Osteocyte (in vitro differentiated cells): ENCODE data around the gene OTUB1. TPM values are rescaled to one million over a fixed set of nuclear protein-coding genes. Genes with fewer than 3 reads are reported as not detected.

Source experiments
- DNase-seq: peaks from one replicate; pipeline ENCODE4 v3.0.0; 2021; ENCODE audit warnings: mixed read lengths; ENCODE audit not compliant: unreplicated experiment; ENCODE audit errors: extremely low spot score
- H3K27ac Mint-ChIP-seq: one replicate; pipeline ENCODE4 v1.8.0; 2021; ENCODE audit warnings: mild to moderate bottlenecking, mixed read lengths; ENCODE audit not compliant: unreplicated experiment
- H3K27me3 Mint-ChIP-seq: one replicate; pipeline ENCODE4 v1.8.0; 2021; ENCODE audit warnings: mixed read lengths; ENCODE audit not compliant: unreplicated experiment
- H3K36me3 Mint-ChIP-seq: one replicate; pipeline ENCODE4 v1.8.0; 2021; ENCODE audit warnings: mixed read lengths; ENCODE audit not compliant: unreplicated experiment
- H3K4me1 Mint-ChIP-seq: one replicate; pipeline ENCODE4 v1.8.0; 2021; ENCODE audit warnings: mixed read lengths; ENCODE audit not compliant: unreplicated experiment
- H3K4me3 Mint-ChIP-seq: one replicate; pipeline ENCODE4 v1.8.0; 2021; ENCODE audit warnings: mild to moderate bottlenecking, moderate library complexity, mixed read lengths; ENCODE audit not compliant: unreplicated experiment
- H3K9me3 Mint-ChIP-seq: one replicate; pipeline ENCODE4 v1.8.0; 2021; ENCODE audit warnings: mixed read lengths; ENCODE audit not compliant: unreplicated experiment
- CTCF ChIP-seq: fragments of 200-600 bp; sonication (generic); IDR thresholded peaks from 2 replicates; pipeline ENCODE4 v1.5.0; 2021; ENCODE audit warnings: antibody characterized with exemption, mild to moderate bottlenecking, moderate library complexity
- total RNA-seq: library from RNA; stranded (reverse); gene quantifications from 2 replicates; pipeline ENCODE4 v1.2.1, GENCODE V29; 2021

Gene OTUB1
- total RNA-seq, 1 donor from 2014 or later, result 71.4 TPM

GRCh38 chr11:63993100-63993499, 6.9 kb downstream of the OTUB1 start:
- Mint-ChIP-seq H3K4me1 (peaks cover 3% of the 10 kb centered on the region), H3K27ac (no peak overlapping the region), H3K9me3 (no peaks in the 10 kb centered on the region), H3K4me3 (no peak overlapping the region), H3K27me3 (no peaks in the 10 kb centered on the region), H3K36me3 (peaks cover 25% of the 10 kb centered on the region)
- TF ChIP-seq CTCF, result no peak
- DNase-seq, result no peak

- Mint-ChIP-seq H3K27me3 (no peaks in the 10 kb centered on the region), H3K4me1 (no peaks in the 10 kb centered on the region), H3K36me3 (peaks cover 19% of the 10 kb centered on the region), H3K9me3 (no peaks in the 10 kb centered on the region), H3K27ac (no peak overlapping the region), H3K4me3 (no peak overlapping the region)
- no peak for DNase-seq
- TF ChIP-seq CTCF, result no peak
Observed at GRCh38 chr11:63993993-63994392, 7.8 kb downstream of the OTUB1 start.

- H3K36me3 Mint-ChIP-seq, result peaks cover 9% of the 10 kb centered on the region
- H3K4me1 Mint-ChIP-seq, result peaks cover 5% of the 10 kb centered on the region
- no peak for DNase-seq
- no peak overlapping the region for H3K4me3 Mint-ChIP-seq
- no peak overlapping the region for H3K27ac Mint-ChIP-seq
- H3K9me3 Mint-ChIP-seq, result no peaks in the 10 kb centered on the region
- no peak for TF ChIP-seq CTCF
- H3K27me3 Mint-ChIP-seq, result no peaks in the 10 kb centered on the region
Observed at GRCh38 chr11:63996512-63996911, 10.3 kb downstream of the OTUB1 start.

- H3K4me3 Mint-ChIP-seq, result no peak overlapping the region
- no peak for TF ChIP-seq CTCF
- peaks cover 4% of the 10 kb centered on the region for H3K36me3 Mint-ChIP-seq
- H3K4me1 Mint-ChIP-seq, result peaks cover 12% of the 10 kb centered on the region
- H3K27ac Mint-ChIP-seq, result no peak overlapping the region
- no peak for DNase-seq
- H3K27me3 Mint-ChIP-seq, result no peaks in the 10 kb centered on the region
- H3K9me3 Mint-ChIP-seq, result no peaks in the 10 kb centered on the region
Observed at GRCh38 chr11:63997104-63997700, 11.0 kb downstream of the OTUB1 start.

- no peak overlapping the region for H3K27ac Mint-ChIP-seq
Observed at GRCh38 chr11:63997801-63998337, 11.6 kb downstream of the OTUB1 start.

More at GRCh38 chr11:63997801-63998337, 11.6 kb downstream of the OTUB1 start:
- TF ChIP-seq CTCF, result no peak
- Mint-ChIP-seq H3K27me3 (no peaks in the 10 kb centered on the region), H3K9me3 (no peaks in the 10 kb centered on the region), H3K4me1 (peaks cover 13% of the 10 kb centered on the region), H3K4me3 (no peak overlapping the region), H3K36me3 (peaks cover 4% of the 10 kb centered on the region)
- no peak for DNase-seq
